ENCODE data around the gene DGUOK. TPM values are rescaled to one million over a fixed set of nuclear protein-coding genes. Genes with fewer than 3 reads are reported as not detected.

The DGUOK gene
- total RNA-seq, 1 donor from 2014 or later = 79.7 TPM

- Histone ChIP-seq H3K36me3 (peaks cover 74 to 88% of the 10 kb centered on the region in 2 donors), H3K4me3 (no peak overlapping the region), H3K27ac (no peak overlapping the region), H3K4me1 (no peaks in the 10 kb centered on the region), H3K9me3 (no peaks in the 10 kb centered on the region), H3K27me3 (no peaks in the 10 kb centered on the region)
- TF ChIP-seq, protein P1, sequence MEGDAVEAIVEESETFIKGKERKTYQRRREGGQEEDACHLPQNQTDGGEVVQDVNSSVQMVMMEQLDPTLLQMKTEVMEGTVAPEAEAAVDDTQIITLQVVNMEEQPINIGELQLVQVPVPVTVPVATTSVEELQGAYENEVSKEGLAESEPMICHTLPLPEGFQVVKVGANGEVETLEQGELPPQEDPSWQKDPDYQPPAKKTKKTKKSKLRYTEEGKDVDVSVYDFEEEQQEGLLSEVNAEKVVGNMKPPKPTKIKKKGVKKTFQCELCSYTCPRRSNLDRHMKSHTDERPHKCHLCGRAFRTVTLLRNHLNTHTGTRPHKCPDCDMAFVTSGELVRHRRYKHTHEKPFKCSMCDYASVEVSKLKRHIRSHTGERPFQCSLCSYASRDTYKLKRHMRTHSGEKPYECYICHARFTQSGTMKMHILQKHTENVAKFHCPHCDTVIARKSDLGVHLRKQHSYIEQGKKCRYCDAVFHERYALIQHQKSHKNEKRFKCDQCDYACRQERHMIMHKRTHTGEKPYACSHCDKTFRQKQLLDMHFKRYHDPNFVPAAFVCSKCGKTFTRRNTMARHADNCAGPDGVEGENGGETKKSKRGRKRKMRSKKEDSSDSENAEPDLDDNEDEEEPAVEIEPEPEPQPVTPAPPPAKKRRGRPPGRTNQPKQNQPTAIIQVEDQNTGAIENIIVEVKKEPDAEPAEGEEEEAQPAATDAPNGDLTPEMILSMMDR (IDR thresholded peaks at IDR 0.05) = no peak
- DNase-seq (ENCODE audit: low spot score in 2 of 2) = no peak
- intact Hi-C loops (cut with DNase I) = no loop called here
Measured at GRCh38 chr2:73915437-73915993, 11.2 kb upstream of the DGUOK start.

DNA sequence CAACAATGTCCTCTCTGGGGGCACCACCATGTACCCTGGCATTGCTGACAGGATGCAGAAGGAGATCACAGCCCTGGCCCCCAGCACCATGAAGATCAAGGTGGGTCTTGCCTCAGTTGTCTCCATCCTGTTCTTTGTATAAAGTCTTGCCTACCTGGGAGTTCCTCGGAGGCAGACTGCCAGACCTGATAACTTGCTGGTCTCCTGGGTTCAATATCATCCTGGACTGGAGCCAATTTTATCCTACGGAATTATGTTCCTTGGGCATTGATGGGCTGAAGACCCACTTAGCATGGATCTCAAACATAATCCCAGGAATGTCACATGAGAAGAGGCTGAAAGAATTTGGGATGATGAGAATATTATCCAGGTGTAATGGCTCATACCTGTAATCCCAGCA, 10.0 kb upstream of the DGUOK start:
- H3K4me3 ChIP-seq = no peak overlapping the region
- intact Hi-C loops (cut with DNase I) = no loop called here
- no peak overlapping the region for H3K27ac ChIP-seq
- TF ChIP-seq, protein P1 (IDR thresholded peaks at IDR 0.05) = no peak
- no peaks in the 10 kb centered on the region for H3K9me3 ChIP-seq
- no peaks in the 10 kb centered on the region for H3K4me1 ChIP-seq
- H3K27me3 ChIP-seq = no peaks in the 10 kb centered on the region
- H3K36me3 ChIP-seq = peaks cover 64 to 80% of the 10 kb centered on the region in 2 donors
- no peak for DNase-seq (ENCODE audit: low spot score in 2 of 2)

GRCh38 chr2:73917296-73917695, 9.4 kb upstream of the DGUOK start:
- peaks cover 57 to 74% of the 10 kb centered on the region in 2 donors for H3K36me3 ChIP-seq
- intact Hi-C loops (cut with DNase I) = no loop called here

GRCh38 chr2:73917696-73918207, 8.9 kb upstream of the DGUOK start:
- TF ChIP-seq, protein P1 (IDR thresholded peaks at IDR 0.05) = no peak
- DNase-seq (ENCODE audit: low spot score in 2 of 2) = no peak
- Histone ChIP-seq H3K27ac (no peak overlapping the region), H3K4me3 (no peak overlapping the region), H3K9me3 (no peaks in the 10 kb centered on the region), H3K4me1 (no peaks in the 10 kb centered on the region), H3K27me3 (no peaks in the 10 kb centered on the region), H3K36me3 (peaks cover 55 to 69% of the 10 kb centered on the region in 2 donors)
- intact Hi-C loops (cut with DNase I) = no loop called here

More at GRCh38 chr2:73917296-73917695, 9.4 kb upstream of the DGUOK start:
- no peaks in the 10 kb centered on the region for H3K9me3 ChIP-seq
- H3K27ac ChIP-seq = no peak overlapping the region
- TF ChIP-seq, protein P1 (IDR thresholded peaks at IDR 0.05) = no peak
- H3K4me3 ChIP-seq = no peak overlapping the region
- H3K4me1 ChIP-seq = no peaks in the 10 kb centered on the region
- no peak for DNase-seq (ENCODE audit: low spot score in 2 of 2)
- no peaks in the 10 kb centered on the region for H3K27me3 ChIP-seq

GRCh38 chr2:73918856-73919255, 7.8 kb upstream of the DGUOK start:
- no peak overlapping the region for H3K27ac ChIP-seq
- no peaks in the 10 kb centered on the region for H3K9me3 ChIP-seq
- TF ChIP-seq, protein P1 (IDR thresholded peaks at IDR 0.05) = no peak
- H3K4me3 ChIP-seq = no peak overlapping the region
- DNase-seq (ENCODE audit: low spot score in 2 of 2) = no peak
- intact Hi-C loops (cut with DNase I) = no loop called here
- H3K27me3 ChIP-seq = no peaks in the 10 kb centered on the region
- H3K4me1 ChIP-seq = no peaks in the 10 kb centered on the region
- H3K36me3 ChIP-seq = peaks cover 47 to 58% of the 10 kb centered on the region in 2 donors
